CD8-positive, alpha-beta memory T cell (primary cell): ENCODE measurements around the gene KIFC3. TPM values are rescaled to one million over a fixed set of nuclear protein-coding genes. Genes with fewer than 3 reads are reported as not detected.

ENCODE experiments used
- CTCF ChIA-PET: fragments of 350-600 bp; sonication (Branson Sonifier 250); formaldehyde crosslinking; loops from one replicate; lab custom pipeline; 2021; ENCODE audit warnings: antibody characterized with exemption; lab: Charles Lee
- POLR2A ChIA-PET: fragments of 350-600 bp; sonication (Branson Sonifier 250); formaldehyde crosslinking; loops from one replicate; lab custom pipeline; 2021; ENCODE audit warnings: antibody characterized with exemption; lab: Charles Lee
- DNase-seq, 5 donors: peaks; one replicate each; pipeline versions ENCODE4 v3.0.0 to v3.0.0-alpha.2; 2020 to 2022; ENCODE audit warnings: mixed read lengths in 1 of 5
- H3K27ac ChIP-seq: one replicate; pipeline ENCODE4 v1.7.0; 2013; ENCODE audit warnings: low read depth, mild to moderate bottlenecking, low read length, moderate library complexity
- H3K27me3 ChIP-seq: 2 replicates; pipeline ENCODE4 v1.7.0; 2013; ENCODE audit warnings: low read length, mild to moderate bottlenecking; ENCODE audit not compliant: insufficient read depth, poor library complexity, severe bottlenecking
- H3K36me3 ChIP-seq: 2 replicates; pipeline ENCODE4 v1.7.0; 2013; ENCODE audit warnings: mild to moderate bottlenecking, low read length, moderate library complexity; ENCODE audit not compliant: insufficient read depth
- H3K4me1 ChIP-seq: 2 replicates; pipeline ENCODE4 v1.7.0; 2013; ENCODE audit warnings: mild to moderate bottlenecking, low read length, moderate library complexity; ENCODE audit not compliant: insufficient read depth
- H3K4me3 ChIP-seq: 2 replicates; pipeline ENCODE4 v1.7.0; 2013; ENCODE audit warnings: mild to moderate bottlenecking, low read length
- H3K9me3 ChIP-seq: 2 replicates; pipeline ENCODE4 v1.7.0; 2013; ENCODE audit warnings: mild to moderate bottlenecking, low read length
- H3K27ac Mint-ChIP-seq, 8 donors: one replicate each; pipeline ENCODE4 v1.8.0; 2020 to 2021; ENCODE audit warnings: mixed read lengths in 8 of 8, mild to moderate bottlenecking in 6 of 8, inconsistent platforms in 3 of 8, moderate library complexity in 3 of 8
- H3K27me3 Mint-ChIP-seq, 2 donors: one replicate each; pipeline ENCODE4 v1.8.0; 2020 to 2021; ENCODE audit warnings: mixed read lengths in 2 of 2, mild to moderate bottlenecking in 1 of 2, moderate library complexity in 1 of 2
- H3K36me3 Mint-ChIP-seq, 3 donors: one replicate each; pipeline ENCODE4 v1.8.0; 2020 to 2021; ENCODE audit warnings: mixed read lengths in 3 of 3, inconsistent platforms in 1 of 3, mild to moderate bottlenecking in 1 of 3
- H3K4me1 Mint-ChIP-seq, 3 donors: one replicate each; pipeline ENCODE4 v1.8.0; 2020 to 2021; ENCODE audit warnings: mixed read lengths in 3 of 3, inconsistent platforms in 1 of 3, mild to moderate bottlenecking in 1 of 3
- H3K4me3 Mint-ChIP-seq, 7 donors: one replicate each; pipeline ENCODE4 v1.8.0; 2020 to 2021; ENCODE audit warnings: mixed read lengths in 7 of 7, mild to moderate bottlenecking in 6 of 7, moderate library complexity in 4 of 7, inconsistent platforms in 2 of 7
- H3K9me3 Mint-ChIP-seq, 5 donors: one replicate each; pipeline ENCODE4 v1.8.0; 2020 to 2022; ENCODE audit warnings: mixed read lengths in 5 of 5, mild to moderate bottlenecking in 3 of 5, moderate library complexity in 2 of 5, inconsistent platforms in 1 of 5
- polyA plus RNA-seq: library from polyadenylated mRNA; unstranded; fragments of 300-500 nt; fragmentation: Illumina TruSeq; gene quantifications from one replicate; pipeline ENCODE4 v1.2.3, GENCODE V29; 2021
- total RNA-seq, 2 experiments: library from RNA; stranded (reverse); gene quantifications; one replicate each; pipeline ENCODE4 v1.2.3, GENCODE V29; 2021

Gene KIFC3
- total and polyA plus RNA-seq, 3 experiments from 2014 or later: 0.82 to 3.2 (median 2.9) TPM

- peaks cover 0 to 30% (median 1%) of the 10 kb centered on the region in 3 donors for H3K36me3 Mint-ChIP-seq
- H3K9me3 ChIP-seq: no peaks in the 10 kb centered on the region
- H3K36me3 ChIP-seq: no peaks in the 10 kb centered on the region
- H3K27ac Mint-ChIP-seq: peak overlapping the region in 1 of 8 donors; percentile 50
- H3K9me3 Mint-ChIP-seq: no peaks in the 10 kb centered on the region
- H3K27me3 ChIP-seq: no peaks in the 10 kb centered on the region
- no peak overlapping the region for H3K4me3 Mint-ChIP-seq
- H3K4me1 Mint-ChIP-seq: peaks cover 0 to 7% (median 0%) of the 10 kb centered on the region in 3 donors
- no peaks in the 10 kb centered on the region for H3K4me1 ChIP-seq
- ChIA-PET POLR2A (no interaction called here), CTCF (interaction anchor here (0.9 to 3.8 kb wide), 12 partner anchors 10 to 243 kb away, joined by 3 to 17 read pairs (median 4); partner anchors contain the start of genes KATNB1, USB1 and ZNF319)
- DNase-seq: peak; percentile 78 to 91 (median 86)
- H3K4me3 ChIP-seq: no peak overlapping the region
- no peak overlapping the region for H3K27ac ChIP-seq
- H3K27me3 Mint-ChIP-seq: no peaks in the 10 kb centered on the region
Measured at GRCh38 chr16:57757326-57757786, 44.9 kb downstream of the KIFC3 start.

- Histone ChIP-seq H3K27me3 (no peaks in the 10 kb centered on the region), H3K36me3 (no peaks in the 10 kb centered on the region), H3K4me1 (no peaks in the 10 kb centered on the region), H3K27ac (no peak overlapping the region), H3K9me3 (no peaks in the 10 kb centered on the region), H3K4me3 (no peak overlapping the region)
- H3K27me3 Mint-ChIP-seq: no peaks in the 10 kb centered on the region
- H3K4me3 Mint-ChIP-seq: no peak overlapping the region
- peaks cover 0 to 36% (median 3%) of the 10 kb centered on the region in 3 donors for H3K36me3 Mint-ChIP-seq
- peak in 1 of 5 donors; percentile 44 for DNase-seq
- no peaks in the 10 kb centered on the region for H3K9me3 Mint-ChIP-seq
- H3K4me1 Mint-ChIP-seq: peaks cover 0 to 7% (median 0%) of the 10 kb centered on the region in 3 donors
- ChIA-PET POLR2A (no interaction called here), CTCF (interaction anchor here (0.8 to 3.8 kb wide), 12 partner anchors 9 to 244 kb away, joined by 3 to 17 read pairs (median 4); partner anchors contain the start of genes KATNB1, USB1 and ZNF319)
- H3K27ac Mint-ChIP-seq: no peak overlapping the region
Measured at GRCh38 chr16:57756424-57757325, 45.6 kb downstream of the KIFC3 start.

- Histone ChIP-seq H3K27ac (no peak overlapping the region), H3K27me3 (no peaks in the 10 kb centered on the region), H3K4me1 (no peaks in the 10 kb centered on the region), H3K4me3 (no peak overlapping the region), H3K9me3 (no peaks in the 10 kb centered on the region), H3K36me3 (no peaks in the 10 kb centered on the region)
- peaks cover 0 to 7% (median 1%) of the 10 kb centered on the region in 3 donors for H3K4me1 Mint-ChIP-seq
- H3K4me3 Mint-ChIP-seq: no peak overlapping the region
- H3K27me3 Mint-ChIP-seq: no peaks in the 10 kb centered on the region
- H3K27ac Mint-ChIP-seq: no peak overlapping the region
- ChIA-PET CTCF (interaction anchor here (0.8 to 3.8 kb wide), 9 partner anchors 11 to 245 kb away, joined by 3 to 17 read pairs (median 5); partner anchors contain the start of genes KATNB1, USB1 and ZNF319), POLR2A (no interaction called here)
- no peaks in the 10 kb centered on the region for H3K9me3 Mint-ChIP-seq
- DNase-seq: peak in 1 of 5 donors; percentile 43
- H3K36me3 Mint-ChIP-seq: peaks cover 0 to 42% (median 3%) of the 10 kb centered on the region in 3 donors
Measured at GRCh38 chr16:57755726-57756423, 46.4 kb downstream of the KIFC3 start.

- ChIA-PET CTCF (interaction anchor here (1.6 to 3.8 kb wide), 5 partner anchors 12 to 245 kb away, joined by 4 to 17 read pairs (median 5); partner anchors contain the start of genes USB1 and ZNF319), POLR2A (no interaction called here)
- no peaks in the 10 kb centered on the region for H3K9me3 ChIP-seq
- no peaks in the 10 kb centered on the region for H3K27me3 Mint-ChIP-seq
- H3K9me3 Mint-ChIP-seq: no peaks in the 10 kb centered on the region
- H3K4me1 ChIP-seq: no peaks in the 10 kb centered on the region
- no peak overlapping the region for H3K4me3 ChIP-seq
- H3K27me3 ChIP-seq: no peaks in the 10 kb centered on the region
- H3K4me1 Mint-ChIP-seq: peaks cover 0 to 7% (median 1%) of the 10 kb centered on the region in 3 donors
- DNase-seq: peak in 1 of 5 donors; percentile 42
- no peaks in the 10 kb centered on the region for H3K36me3 ChIP-seq
- H3K27ac Mint-ChIP-seq: peak overlapping the region in 1 of 8 donors; percentile 29
- H3K36me3 Mint-ChIP-seq: peaks cover 0 to 44% (median 3%) of the 10 kb centered on the region in 3 donors
- no peak overlapping the region for H3K27ac ChIP-seq
- H3K4me3 Mint-ChIP-seq: no peak overlapping the region
Measured at GRCh38 chr16:57755061-57755684, 47.1 kb downstream of the KIFC3 start.

GRCh38 chr16:57754354-57755060, 47.8 kb downstream of the KIFC3 start:
- CTCF ChIA-PET: no interaction called here
- DNase-seq: peak in 1 of 5 donors; percentile 44
- H3K36me3 Mint-ChIP-seq: peaks cover 0 to 47% (median 3%) of the 10 kb centered on the region in 3 donors
- Histone ChIP-seq H3K27me3 (no peaks in the 10 kb centered on the region), H3K9me3 (no peaks in the 10 kb centered on the region), H3K4me1 (no peaks in the 10 kb centered on the region), H3K4me3 (no peak overlapping the region), H3K27ac (no peak overlapping the region), H3K36me3 (no peaks in the 10 kb centered on the region)
- H3K4me1 Mint-ChIP-seq: peaks cover 0 to 12% (median 5%) of the 10 kb centered on the region in 3 donors
- no peaks in the 10 kb centered on the region for H3K9me3 Mint-ChIP-seq
- no peak overlapping the region for H3K4me3 Mint-ChIP-seq
- peak overlapping the region in 2 of 8 donors; percentile 46 to 85 for H3K27ac Mint-ChIP-seq
- no peaks in the 10 kb centered on the region for H3K27me3 Mint-ChIP-seq
- POLR2A ChIA-PET: no interaction called here

- DNase-seq: peak in 1 of 5 donors; percentile 44
- H3K36me3 Mint-ChIP-seq: peaks cover 0 to 47% (median 3%) of the 10 kb centered on the region in 3 donors
- Histone ChIP-seq H3K4me3 (no peak overlapping the region), H3K9me3 (no peaks in the 10 kb centered on the region), H3K36me3 (no peaks in the 10 kb centered on the region), H3K27ac (no peak overlapping the region), H3K27me3 (no peaks in the 10 kb centered on the region), H3K4me1 (no peaks in the 10 kb centered on the region)
- CTCF ChIA-PET: no interaction called here
- peaks cover 0 to 11% (median 5%) of the 10 kb centered on the region in 3 donors for H3K4me1 Mint-ChIP-seq
- POLR2A ChIA-PET: no interaction called here
- H3K27me3 Mint-ChIP-seq: no peaks in the 10 kb centered on the region
- no peaks in the 10 kb centered on the region for H3K9me3 Mint-ChIP-seq
- peak overlapping the region in 3 of 8 donors; percentile 46 to 86 (median 85) for H3K27ac Mint-ChIP-seq
- H3K4me3 Mint-ChIP-seq: no peak overlapping the region
Measured at GRCh38 chr16:57753448-57754353, 48.6 kb downstream of the KIFC3 start.
